Mesenteric fat pad (tissue), 1 donor: ENCODE results near the gene APOL3. TPM values are rescaled to one million over a fixed set of nuclear protein-coding genes. Genes with fewer than 3 reads are reported as not detected.
"Not testable (repeated sequence)": the region's sequence is repeated elsewhere in the genome, so short reads cannot be mapped to it uniquely, and the experiment has no call there.

Experiments
- DNase-seq: peaks from one replicate; pipeline ENCODE4 v3.0.0-alpha.2; 2020; ENCODE audit warnings: low spot score
- total RNA-seq: library from RNA; stranded (reverse); fragmentation: NEBNext Ultra II Directional; extraction: Animal tissue kit (Norgen Biotek cat#: 25700); gene quantifications from one replicate; pipeline ENCODE4 v1.2.1, GENCODE V29; 2021
- donor health status: DM: yes; HTN: yes; CAD: no.

Gene APOL3
- total RNA-seq, 1 donor from 2014 or later = 66.8 TPM

GRCh38 chr22:36104435-36104834, 56.1 kb downstream of the APOL3 start:
- no peak for DNase-seq

DNA sequence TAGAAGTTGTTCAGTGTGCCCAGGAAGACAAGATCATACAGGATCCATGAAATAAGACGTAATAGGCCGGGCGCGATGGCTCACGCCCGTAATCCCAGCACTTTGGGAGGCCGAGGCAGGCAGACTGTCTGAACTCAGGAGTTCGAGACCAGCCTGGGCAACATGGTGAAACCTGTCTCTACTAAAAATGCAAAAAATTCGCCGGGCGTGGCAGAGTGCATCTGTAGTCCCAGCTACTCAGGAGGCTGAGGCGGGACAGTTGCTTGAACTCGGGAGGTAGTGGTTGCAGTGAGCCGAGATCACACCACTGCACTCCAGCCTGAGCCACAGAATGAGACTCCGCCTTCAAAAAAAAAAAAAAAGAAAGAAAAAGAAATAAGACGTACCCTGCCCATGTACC, 56.7 kb downstream of the APOL3 start:
- no peak for DNase-seq

- no peak for DNase-seq
Measured at GRCh38 chr22:36102995-36103394, 57.6 kb downstream of the APOL3 start.

DNA sequence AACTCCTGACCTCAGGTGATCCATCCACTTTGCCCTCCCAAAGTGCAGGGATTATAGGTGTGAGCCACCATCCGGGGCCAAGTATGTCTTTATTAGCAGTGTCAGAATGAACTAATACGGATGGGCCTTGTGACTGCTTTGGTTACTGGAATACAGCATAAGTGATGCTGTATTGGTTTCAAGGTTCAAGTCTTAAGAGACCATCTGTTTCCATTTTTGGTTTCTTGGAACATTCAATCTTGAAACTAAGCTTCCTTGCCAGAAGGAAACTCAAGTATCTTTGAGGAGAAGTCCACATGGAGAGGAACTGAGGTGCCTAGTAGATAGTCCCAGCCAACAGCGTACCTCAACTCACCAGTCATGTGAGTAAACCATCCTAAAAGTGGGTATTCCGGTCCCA, 58.8 kb downstream of the APOL3 start:
- no peak for DNase-seq

DNA sequence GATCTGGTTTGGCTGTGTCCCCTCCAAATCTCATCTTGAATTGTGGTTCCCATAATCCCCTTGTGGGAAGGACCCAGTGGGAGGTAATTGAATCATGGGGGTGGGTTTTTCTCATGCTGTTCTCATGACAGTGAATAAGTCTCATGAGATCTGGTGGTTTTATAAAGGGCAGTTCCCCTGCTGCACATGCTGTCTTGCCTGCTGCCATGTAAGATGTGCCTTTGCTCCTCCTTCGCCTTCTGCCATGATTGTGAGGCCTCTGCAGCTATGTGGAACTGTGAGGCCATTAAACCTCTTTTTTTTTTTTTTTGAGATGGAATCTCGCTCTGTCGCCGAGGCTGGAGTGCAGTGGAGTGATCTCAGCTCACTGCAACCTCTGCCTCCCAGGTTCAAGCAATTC, 59.6 kb downstream of the APOL3 start:
- DNase-seq = not testable (repeated sequence)

DNA sequence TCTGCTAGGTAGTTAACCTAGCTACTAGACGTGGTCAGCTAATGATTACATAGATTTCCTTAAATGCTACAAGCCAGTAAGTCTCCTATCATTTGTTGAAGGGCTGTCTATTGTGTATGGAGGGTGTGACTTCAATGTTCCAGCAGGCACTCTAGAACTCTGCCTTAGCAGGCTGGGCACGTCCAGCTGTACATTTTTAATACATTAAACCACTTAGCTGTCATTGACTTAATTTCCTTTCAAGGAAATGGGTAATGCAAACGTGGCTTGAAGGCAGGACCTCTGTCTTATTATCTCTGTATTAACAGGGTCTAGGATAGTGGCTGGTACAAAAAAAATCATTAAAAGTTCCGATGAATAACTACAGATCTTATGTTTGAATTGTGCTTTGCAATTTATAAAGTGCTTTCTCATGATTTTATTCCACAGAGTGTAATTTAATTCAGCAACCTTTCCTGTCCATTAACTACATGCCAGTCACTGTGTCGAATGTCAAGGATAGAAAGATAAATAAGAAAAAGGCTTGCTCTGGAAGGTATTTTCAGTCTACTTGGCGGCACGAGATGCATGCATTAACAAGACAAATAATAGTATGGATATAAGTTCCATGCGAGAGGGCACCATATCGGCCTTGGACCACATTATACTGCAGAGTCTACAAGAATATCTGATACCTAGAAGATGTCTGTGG, 60.3 kb downstream of the APOL3 start:
- no peak for DNase-seq

DNA sequence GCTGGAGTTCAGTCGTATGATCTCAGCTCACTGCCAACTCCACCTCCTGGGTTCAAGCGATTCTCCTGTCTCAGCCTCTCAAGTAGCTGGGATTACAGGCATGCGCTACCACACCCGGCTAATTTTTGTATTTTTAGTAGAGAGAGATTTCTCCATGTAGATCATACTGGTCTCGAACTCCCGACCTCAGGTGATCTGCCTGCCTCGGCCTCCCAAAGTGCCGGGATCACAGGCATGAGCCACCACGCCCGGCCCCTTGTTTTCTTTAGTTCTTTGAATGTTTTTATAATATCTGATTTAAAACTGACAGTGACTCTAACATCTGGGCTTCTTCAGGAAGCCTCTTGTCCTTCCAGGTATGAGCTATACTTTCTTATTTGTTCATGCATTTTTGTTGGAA, 61.0 kb downstream of the APOL3 start:
- not testable (repeated sequence) for DNase-seq

DNA sequence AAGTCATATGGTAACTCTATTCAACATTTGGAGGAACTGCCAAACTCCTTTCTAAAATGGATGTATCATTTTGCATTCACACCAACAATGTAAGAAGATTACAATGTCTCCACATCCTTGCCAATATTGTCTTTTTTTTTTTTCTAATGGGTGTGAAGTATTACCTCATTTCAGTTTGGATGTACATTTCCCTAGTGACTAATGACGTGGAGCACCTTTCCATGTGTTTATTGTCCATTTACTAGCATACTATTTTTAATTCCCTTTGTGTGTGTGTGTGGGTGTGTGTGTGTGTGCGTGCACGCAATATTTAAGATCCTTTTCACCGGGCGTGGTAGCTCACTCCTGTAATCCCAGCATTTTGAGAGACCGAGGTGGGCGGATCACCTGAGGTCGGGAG, 62.7 kb downstream of the APOL3 start:
- no peak for DNase-seq

- not testable (repeated sequence) for DNase-seq
Measured at GRCh38 chr22:36090772-36091171, 69.8 kb downstream of the APOL3 start.

Other genes starting within 250 kb of the APOL3 start
- gene RBFOX2, start 131.9 kb downstream of the APOL3 start, total RNA-seq = 50.1 TPM
- 51.4 TPM for gene APOL4, start 41.1 kb upstream of the APOL3 start, total RNA-seq
- 168 TPM for gene APOL2, start 78.8 kb upstream of the APOL3 start, total RNA-seq
- 82.3 TPM for gene APOL1, start 92.4 kb upstream of the APOL3 start, total RNA-seq
- 673 TPM for gene MYH9, start 227.2 kb upstream of the APOL3 start, total RNA-seq